Measurements from ENCODE around the gene KHDRBS1.

DNA sequence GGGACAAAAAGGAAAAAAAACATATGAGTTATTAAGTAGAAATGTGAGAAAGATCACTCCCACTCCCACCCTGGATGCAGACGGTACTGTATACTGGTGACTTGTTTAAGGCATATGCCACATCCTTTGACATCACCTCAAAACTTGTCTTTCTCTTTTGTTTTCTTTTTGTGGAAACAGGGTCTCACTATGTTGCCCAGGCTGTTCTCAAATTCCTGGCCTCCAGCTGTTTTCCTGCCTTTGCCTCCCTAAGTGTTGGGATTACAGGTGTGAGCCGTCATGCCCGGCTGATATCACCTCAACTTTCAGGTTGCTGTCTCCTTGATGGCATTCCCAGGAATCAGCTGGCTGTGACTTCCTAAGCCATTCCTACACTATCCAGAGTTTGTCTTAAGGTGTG lies 18.4 kb upstream of the KHDRBS1 start:
- TF ChIP-seq, protein P1, sequence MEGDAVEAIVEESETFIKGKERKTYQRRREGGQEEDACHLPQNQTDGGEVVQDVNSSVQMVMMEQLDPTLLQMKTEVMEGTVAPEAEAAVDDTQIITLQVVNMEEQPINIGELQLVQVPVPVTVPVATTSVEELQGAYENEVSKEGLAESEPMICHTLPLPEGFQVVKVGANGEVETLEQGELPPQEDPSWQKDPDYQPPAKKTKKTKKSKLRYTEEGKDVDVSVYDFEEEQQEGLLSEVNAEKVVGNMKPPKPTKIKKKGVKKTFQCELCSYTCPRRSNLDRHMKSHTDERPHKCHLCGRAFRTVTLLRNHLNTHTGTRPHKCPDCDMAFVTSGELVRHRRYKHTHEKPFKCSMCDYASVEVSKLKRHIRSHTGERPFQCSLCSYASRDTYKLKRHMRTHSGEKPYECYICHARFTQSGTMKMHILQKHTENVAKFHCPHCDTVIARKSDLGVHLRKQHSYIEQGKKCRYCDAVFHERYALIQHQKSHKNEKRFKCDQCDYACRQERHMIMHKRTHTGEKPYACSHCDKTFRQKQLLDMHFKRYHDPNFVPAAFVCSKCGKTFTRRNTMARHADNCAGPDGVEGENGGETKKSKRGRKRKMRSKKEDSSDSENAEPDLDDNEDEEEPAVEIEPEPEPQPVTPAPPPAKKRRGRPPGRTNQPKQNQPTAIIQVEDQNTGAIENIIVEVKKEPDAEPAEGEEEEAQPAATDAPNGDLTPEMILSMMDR (conservative IDR thresholded peaks at IDR 0.05; ENCODE audit: low read depth, low read length): no peak
- no peak for TF ChIP-seq EZH2 (IDR thresholded peaks at IDR 0.05; ENCODE audit: low read length, unreplicated experiment)

Measured in PC-3 (cell line).